ENCODE data around the gene NACC1. TPM values are rescaled to one million over a fixed set of nuclear protein-coding genes. Genes with fewer than 3 reads are reported as not detected.

NACC1 gene
- total and polyA plus RNA-seq, 2 of the 8 experiments (the other 6 are each of a cell fraction or from before 2014, with no cell fraction given), result 234 to 301 TPM

DNA sequence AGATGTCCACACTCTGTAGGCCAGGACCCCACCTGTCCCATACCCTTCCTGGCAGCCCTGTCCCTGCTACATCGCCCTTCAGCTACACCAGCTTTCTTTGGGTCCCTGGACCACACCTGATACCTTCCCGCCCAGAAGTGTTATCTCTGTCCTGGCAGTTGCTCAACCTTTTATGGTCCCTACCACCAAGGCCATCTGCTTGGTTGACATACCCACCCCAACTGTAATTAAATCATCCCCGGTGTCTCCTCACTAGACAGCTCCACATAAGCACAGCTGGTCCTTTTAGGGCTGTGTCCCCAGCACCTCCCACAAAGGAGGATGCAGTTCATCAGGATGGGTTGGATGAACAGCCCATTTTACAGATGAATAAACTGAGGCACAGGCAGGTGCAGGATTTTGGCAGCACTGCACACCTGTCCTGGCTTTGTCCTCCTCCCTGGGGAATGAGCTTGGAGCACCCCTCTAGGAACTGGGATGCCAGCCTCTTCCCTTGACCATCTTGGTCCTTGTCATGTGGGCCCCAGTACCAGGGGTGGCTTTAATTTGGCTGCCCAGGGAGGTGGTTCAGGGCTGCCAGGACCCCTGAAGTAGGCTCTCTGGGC lies 12.9 kb downstream of the NACC1 start (continued):
- TF ChIP-seq, protein P1, sequence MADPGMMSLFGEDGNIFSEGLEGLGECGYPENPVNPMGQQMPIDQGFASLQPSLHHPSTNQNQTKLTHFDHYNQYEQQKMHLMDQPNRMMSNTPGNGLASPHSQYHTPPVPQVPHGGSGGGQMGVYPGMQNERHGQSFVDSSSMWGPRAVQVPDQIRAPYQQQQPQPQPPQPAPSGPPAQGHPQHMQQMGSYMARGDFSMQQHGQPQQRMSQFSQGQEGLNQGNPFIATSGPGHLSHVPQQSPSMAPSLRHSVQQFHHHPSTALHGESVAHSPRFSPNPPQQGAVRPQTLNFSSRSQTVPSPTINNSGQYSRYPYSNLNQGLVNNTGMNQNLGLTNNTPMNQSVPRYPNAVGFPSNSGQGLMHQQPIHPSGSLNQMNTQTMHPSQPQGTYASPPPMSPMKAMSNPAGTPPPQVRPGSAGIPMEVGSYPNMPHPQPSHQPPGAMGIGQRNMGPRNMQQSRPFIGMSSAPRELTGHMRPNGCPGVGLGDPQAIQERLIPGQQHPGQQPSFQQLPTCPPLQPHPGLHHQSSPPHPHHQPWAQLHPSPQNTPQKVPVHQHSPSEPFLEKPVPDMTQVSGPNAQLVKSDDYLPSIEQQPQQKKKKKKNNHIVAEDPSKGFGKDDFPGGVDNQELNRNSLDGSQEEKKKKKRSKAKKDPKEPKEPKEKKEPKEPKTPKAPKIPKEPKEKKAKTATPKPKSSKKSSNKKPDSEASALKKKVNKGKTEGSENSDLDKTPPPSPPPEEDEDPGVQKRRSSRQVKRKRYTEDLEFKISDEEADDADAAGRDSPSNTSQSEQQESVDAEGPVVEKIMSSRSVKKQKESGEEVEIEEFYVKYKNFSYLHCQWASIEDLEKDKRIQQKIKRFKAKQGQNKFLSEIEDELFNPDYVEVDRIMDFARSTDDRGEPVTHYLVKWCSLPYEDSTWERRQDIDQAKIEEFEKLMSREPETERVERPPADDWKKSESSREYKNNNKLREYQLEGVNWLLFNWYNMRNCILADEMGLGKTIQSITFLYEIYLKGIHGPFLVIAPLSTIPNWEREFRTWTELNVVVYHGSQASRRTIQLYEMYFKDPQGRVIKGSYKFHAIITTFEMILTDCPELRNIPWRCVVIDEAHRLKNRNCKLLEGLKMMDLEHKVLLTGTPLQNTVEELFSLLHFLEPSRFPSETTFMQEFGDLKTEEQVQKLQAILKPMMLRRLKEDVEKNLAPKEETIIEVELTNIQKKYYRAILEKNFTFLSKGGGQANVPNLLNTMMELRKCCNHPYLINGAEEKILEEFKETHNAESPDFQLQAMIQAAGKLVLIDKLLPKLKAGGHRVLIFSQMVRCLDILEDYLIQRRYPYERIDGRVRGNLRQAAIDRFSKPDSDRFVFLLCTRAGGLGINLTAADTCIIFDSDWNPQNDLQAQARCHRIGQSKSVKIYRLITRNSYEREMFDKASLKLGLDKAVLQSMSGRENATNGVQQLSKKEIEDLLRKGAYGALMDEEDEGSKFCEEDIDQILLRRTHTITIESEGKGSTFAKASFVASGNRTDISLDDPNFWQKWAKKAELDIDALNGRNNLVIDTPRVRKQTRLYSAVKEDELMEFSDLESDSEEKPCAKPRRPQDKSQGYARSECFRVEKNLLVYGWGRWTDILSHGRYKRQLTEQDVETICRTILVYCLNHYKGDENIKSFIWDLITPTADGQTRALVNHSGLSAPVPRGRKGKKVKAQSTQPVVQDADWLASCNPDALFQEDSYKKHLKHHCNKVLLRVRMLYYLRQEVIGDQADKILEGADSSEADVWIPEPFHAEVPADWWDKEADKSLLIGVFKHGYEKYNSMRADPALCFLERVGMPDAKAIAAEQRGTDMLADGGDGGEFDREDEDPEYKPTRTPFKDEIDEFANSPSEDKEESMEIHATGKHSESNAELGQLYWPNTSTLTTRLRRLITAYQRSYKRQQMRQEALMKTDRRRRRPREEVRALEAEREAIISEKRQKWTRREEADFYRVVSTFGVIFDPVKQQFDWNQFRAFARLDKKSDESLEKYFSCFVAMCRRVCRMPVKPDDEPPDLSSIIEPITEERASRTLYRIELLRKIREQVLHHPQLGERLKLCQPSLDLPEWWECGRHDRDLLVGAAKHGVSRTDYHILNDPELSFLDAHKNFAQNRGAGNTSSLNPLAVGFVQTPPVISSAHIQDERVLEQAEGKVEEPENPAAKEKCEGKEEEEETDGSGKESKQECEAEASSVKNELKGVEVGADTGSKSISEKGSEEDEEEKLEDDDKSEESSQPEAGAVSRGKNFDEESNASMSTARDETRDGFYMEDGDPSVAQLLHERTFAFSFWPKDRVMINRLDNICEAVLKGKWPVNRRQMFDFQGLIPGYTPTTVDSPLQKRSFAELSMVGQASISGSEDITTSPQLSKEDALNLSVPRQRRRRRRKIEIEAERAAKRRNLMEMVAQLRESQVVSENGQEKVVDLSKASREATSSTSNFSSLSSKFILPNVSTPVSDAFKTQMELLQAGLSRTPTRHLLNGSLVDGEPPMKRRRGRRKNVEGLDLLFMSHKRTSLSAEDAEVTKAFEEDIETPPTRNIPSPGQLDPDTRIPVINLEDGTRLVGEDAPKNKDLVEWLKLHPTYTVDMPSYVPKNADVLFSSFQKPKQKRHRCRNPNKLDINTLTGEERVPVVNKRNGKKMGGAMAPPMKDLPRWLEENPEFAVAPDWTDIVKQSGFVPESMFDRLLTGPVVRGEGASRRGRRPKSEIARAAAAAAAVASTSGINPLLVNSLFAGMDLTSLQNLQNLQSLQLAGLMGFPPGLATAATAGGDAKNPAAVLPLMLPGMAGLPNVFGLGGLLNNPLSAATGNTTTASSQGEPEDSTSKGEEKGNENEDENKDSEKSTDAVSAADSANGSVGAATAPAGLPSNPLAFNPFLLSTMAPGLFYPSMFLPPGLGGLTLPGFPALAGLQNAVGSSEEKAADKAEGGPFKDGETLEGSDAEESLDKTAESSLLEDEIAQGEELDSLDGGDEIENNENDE (IDR thresholded peaks at IDR 0.05; ENCODE audit: insufficient replicate concordance, low read length), result no peak
- 0 out of 2 replicates have a peak, but pooled peaks have one; percentile 27 for TF ChIP-seq KDM1A (IDR thresholded peaks at IDR 0.05; ENCODE audit: borderline replicate concordance, low read length)

Data from H1 (cell line).